ENCODE data around the gene B4GALT3. TPM values are rescaled to one million over a fixed set of nuclear protein-coding genes. Genes with fewer than 3 reads are reported as not detected.

Gene B4GALT3
- total RNA-seq, 2 donors from 2014 or later, result 30.3 to 34.8 TPM

DNA sequence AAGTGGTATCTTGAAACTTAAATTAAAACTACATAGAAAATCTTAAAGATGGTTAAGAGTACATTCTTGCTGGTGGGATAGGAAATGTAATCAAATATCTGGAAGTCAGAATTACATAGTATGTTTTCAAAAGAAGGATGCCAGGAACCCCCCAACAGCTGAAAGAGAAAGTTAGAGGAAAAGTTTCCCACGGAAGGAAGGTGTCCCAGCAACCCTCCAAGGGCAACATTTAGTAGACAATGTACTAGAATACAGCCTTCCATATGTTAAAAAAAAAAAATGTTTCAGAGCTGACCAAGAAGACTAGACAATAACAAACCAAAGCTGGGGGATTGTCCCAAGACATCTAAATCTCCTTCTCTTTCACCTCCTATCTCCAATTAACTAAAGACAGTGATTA lies 47.0 kb downstream of the B4GALT3 start:
- no peaks in the 10 kb centered on the region for H3K27me3 ChIP-seq
- no peak overlapping the region for H3K9ac ChIP-seq (ENCODE audit: low read depth in 2 of 2, low read length in 2 of 2)
- no peak for DNase-seq
- no peaks in the 10 kb centered on the region for H3K36me3 ChIP-seq
- no peaks in the 10 kb centered on the region for H3K9me3 ChIP-seq
- TF ChIP-seq, protein P1, sequence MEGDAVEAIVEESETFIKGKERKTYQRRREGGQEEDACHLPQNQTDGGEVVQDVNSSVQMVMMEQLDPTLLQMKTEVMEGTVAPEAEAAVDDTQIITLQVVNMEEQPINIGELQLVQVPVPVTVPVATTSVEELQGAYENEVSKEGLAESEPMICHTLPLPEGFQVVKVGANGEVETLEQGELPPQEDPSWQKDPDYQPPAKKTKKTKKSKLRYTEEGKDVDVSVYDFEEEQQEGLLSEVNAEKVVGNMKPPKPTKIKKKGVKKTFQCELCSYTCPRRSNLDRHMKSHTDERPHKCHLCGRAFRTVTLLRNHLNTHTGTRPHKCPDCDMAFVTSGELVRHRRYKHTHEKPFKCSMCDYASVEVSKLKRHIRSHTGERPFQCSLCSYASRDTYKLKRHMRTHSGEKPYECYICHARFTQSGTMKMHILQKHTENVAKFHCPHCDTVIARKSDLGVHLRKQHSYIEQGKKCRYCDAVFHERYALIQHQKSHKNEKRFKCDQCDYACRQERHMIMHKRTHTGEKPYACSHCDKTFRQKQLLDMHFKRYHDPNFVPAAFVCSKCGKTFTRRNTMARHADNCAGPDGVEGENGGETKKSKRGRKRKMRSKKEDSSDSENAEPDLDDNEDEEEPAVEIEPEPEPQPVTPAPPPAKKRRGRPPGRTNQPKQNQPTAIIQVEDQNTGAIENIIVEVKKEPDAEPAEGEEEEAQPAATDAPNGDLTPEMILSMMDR (IDR thresholded peaks at IDR 0.05), result no peak
- no peak overlapping the region for H3K4me3 ChIP-seq
- H3K27ac ChIP-seq, result no peak overlapping the region
- intact Hi-C loops (cut with DNase I), result no loop called here
- H3K4me1 ChIP-seq, result peaks cover 8% of the 10 kb centered on the region

DNA sequence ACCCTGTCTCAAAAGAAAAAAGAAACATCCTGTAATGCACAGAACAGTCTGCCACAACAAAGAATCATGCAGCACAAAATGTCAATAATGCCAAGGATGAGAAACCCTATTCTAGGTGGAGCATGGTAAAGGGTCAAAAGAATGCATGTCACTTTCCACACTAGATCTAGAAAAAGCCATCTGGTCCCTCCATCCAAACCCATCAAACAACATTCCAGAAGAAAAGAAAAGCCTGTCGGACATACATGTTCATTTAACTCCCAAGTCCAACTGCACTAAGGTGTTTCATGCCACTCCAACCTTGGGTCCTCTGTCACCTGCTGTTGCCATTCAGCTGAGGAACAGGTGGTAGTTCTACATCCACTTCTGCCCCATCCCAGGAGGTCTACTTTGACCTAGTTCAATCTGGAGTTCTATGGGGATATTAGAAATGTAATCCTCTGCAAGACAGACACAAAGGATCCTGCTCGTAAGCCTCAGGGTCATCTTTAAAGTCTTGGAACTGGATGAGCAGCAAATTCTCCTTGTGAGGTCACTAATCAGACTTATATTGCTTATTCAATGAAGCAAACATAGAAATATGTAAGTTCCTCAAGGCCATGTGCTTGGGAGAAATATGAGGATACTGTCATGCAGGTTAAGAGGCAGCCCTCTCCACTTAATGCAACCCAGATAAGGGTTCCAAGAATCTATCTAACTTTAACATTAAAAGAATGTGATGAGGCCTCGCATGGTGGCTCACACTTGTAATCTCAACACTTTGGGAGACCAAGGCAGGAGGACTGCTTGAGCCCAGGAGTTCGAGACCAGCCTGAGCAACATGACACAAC lies 48.5 kb downstream of the B4GALT3 start:
- H3K4me1 ChIP-seq, result peaks cover 1% of the 10 kb centered on the region
- intact Hi-C loops (cut with DNase I), result no loop called here

DNA sequence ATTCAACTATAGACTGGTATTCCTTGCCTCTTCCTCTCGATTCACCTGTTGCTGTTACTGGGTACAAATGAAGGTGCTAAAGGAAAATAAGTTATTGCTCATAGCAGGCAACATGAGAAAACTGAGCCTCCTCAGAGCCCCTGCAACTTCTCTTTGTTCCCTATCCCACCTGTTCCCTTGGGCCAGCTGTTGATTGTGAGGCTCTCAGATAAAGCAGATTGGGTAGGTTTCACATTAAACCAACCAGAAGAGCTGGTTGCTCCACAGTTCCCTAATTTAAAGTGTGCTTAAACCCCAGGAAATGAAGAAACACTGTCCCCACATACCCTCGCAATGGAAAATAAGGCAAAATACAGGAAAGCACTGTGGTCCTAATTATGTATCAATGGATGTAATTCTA lies 49.7 kb downstream of the B4GALT3 start:
- TF ChIP-seq, protein P1 (IDR thresholded peaks at IDR 0.05), result no peak
- no peak overlapping the region for H3K27ac ChIP-seq
- intact Hi-C loops (cut with DNase I), result no loop called here
- no peak overlapping the region for H3K9ac ChIP-seq (ENCODE audit: low read depth in 2 of 2, low read length in 2 of 2)
- H3K9me3 ChIP-seq, result no peaks in the 10 kb centered on the region
- H3K27me3 ChIP-seq, result no peaks in the 10 kb centered on the region
- no peaks in the 10 kb centered on the region for H3K4me1 ChIP-seq
- DNase-seq, result no peak
- H3K4me3 ChIP-seq, result no peak overlapping the region
- no peaks in the 10 kb centered on the region for H3K36me3 ChIP-seq

More for the DNA sequence above, 48.5 kb downstream of the B4GALT3 start:
- Histone ChIP-seq H3K4me3 (no peak overlapping the region), H3K36me3 (no peaks in the 10 kb centered on the region), H3K9ac (ENCODE audit: low read depth in 2 of 2, low read length in 2 of 2) (no peak overlapping the region), H3K9me3 (no peaks in the 10 kb centered on the region), H3K27me3 (no peaks in the 10 kb centered on the region), H3K27ac (no peak overlapping the region)
- no peak for DNase-seq
- TF ChIP-seq, protein P1 (IDR thresholded peaks at IDR 0.05), result no peak

DNA sequence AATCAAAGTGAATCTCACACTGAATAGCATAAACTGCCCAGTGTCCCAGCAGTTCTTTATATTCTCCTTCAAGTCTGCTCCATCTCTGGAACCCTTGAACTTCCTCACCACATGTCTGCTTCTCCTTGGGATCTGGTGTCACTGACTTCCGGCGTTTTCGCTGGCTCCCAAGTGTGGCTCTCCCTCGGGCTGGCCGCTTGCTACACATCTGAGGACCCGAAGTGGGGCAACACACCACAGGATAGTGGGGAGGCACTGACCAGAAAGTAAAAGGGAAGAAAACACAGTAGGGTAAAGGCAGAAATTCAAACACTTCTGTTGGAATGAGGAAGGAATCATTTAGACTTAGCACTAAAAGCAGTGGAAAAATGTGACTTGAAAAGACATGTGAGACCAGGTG lies 54.3 kb downstream of the B4GALT3 start:
- Histone ChIP-seq H3K9me3 (no peaks in the 10 kb centered on the region), H3K36me3 (peaks cover 4% of the 10 kb centered on the region), H3K27me3 (no peaks in the 10 kb centered on the region), H3K9ac (ENCODE audit: low read depth in 2 of 2, low read length in 2 of 2) (no peak overlapping the region), H3K4me3 (no peak overlapping the region), H3K4me1 (no peaks in the 10 kb centered on the region), H3K27ac (no peak overlapping the region)
- TF ChIP-seq, protein P1 (IDR thresholded peaks at IDR 0.05), result no peak
- intact Hi-C loops (cut with DNase I), result no loop called here
- no peak for DNase-seq

DNA sequence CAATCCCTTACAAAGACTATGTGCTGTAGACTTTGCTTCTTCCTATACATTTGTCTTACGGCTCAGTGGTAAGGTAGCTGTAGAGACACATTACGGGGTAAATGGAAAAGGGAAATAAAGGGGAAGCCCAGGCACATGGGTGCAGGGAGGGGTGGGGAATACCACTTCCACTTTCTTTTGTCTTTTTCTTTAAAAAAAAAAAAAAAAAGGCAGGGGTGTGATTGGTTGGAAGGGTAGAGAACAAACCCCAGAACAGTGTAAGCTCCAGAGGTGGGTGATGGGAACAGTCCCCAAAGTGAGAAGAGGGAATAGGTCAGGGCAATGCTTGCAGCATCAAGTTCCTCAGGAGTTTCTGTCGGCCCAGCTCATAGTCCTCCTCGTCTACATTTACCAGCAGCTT lies 55.5 kb downstream of the B4GALT3 start:
- Histone ChIP-seq H3K9ac (ENCODE audit: low read depth in 2 of 2, low read length in 2 of 2) (no peak overlapping the region), H3K4me3 (no peak overlapping the region), H3K36me3 (peaks cover 4% of the 10 kb centered on the region), H3K4me1 (peaks cover 3% of the 10 kb centered on the region), H3K9me3 (no peaks in the 10 kb centered on the region), H3K27me3 (no peaks in the 10 kb centered on the region), H3K27ac (no peak overlapping the region)
- no peak for DNase-seq
- TF ChIP-seq, protein P1 (IDR thresholded peaks at IDR 0.05), result no peak
- intact Hi-C loops (cut with DNase I), result no loop called here

Small RNA genes lying within 50 kb of the gene (microRNA-seq; reads per million reads assigned to microRNA genes)
- 3.9 reads per million for gene MIR5187

Other genes starting within 250 kb of the B4GALT3 start
- gene ITLN2, start 222.7 kb downstream of the B4GALT3 start, total RNA-seq, result not detected
- 100 to 1,000 TPM; 134 to 179 TPM for gene F11R, start 156.4 kb downstream of the B4GALT3 start, total RNA-seq
- 10 to 100 TPM; 74.7 to 87.8 TPM for gene TSTD1, start 138.5 kb downstream of the B4GALT3 start, total RNA-seq
- 10 to 100 TPM; 63.6 TPM for gene USF1, start 131.5 kb downstream of the B4GALT3 start, total RNA-seq
- gene ARHGAP30, start 107.6 kb downstream of the B4GALT3 start, total RNA-seq, result 1 to 10 TPM; 3.5 to 5.3 TPM
- 1 to 10 TPM; 4.6 to 7.8 TPM for gene NECTIN4, start 87.9 kb downstream of the B4GALT3 start, total RNA-seq
- 10 to 100 TPM in 1 of 2 donors, 1 to 10 TPM in 1; 7.1 to 10.1 TPM for gene KLHDC9, start 79.1 kb downstream of the B4GALT3 start, total RNA-seq
- 10 to 100 TPM; 42.7 to 49.6 TPM for gene PFDN2, start 59.5 kb downstream of the B4GALT3 start, total RNA-seq
- gene NIT1, start 59.4 kb downstream of the B4GALT3 start, total RNA-seq, result 10 to 100 TPM; 58.8 to 84.4 TPM
- gene DEDD, start 44.8 kb downstream of the B4GALT3 start, total RNA-seq, result 10 to 100 TPM; 33.8 to 34.3 TPM
- gene UFC1, start 23.5 kb downstream of the B4GALT3 start, total RNA-seq, result 100 to 1,000 TPM in 1 of 2 donors, 10 to 100 TPM in 1; 94.2 to 111 TPM
- 10 to 100 TPM; 20.8 to 29.0 TPM for gene USP21, start 18.0 kb downstream of the B4GALT3 start, total RNA-seq
- gene PPOX, start 11.1 kb downstream of the B4GALT3 start, total RNA-seq, result 10 to 100 TPM; 13.4 to 14.3 TPM
- 10 to 100 TPM in 1 of 2 donors, under 1 TPM in 1; 0.57 to 14.0 TPM for gene ADAMTS4, start 21.5 kb upstream of the B4GALT3 start, total RNA-seq
- gene NDUFS2, start 24.9 kb upstream of the B4GALT3 start, total RNA-seq, result 100 to 1,000 TPM; 167 to 169 TPM
- 10 to 100 TPM in 1 of 2 donors, 1 to 10 TPM in 1; 6.6 to 16.0 TPM for gene FCER1G, start 37.8 kb upstream of the B4GALT3 start, total RNA-seq
- 1 to 10 TPM in 1 of 2 donors, not detected in 1; 5.1 TPM for gene APOA2, start 46.1 kb upstream of the B4GALT3 start, total RNA-seq
- 10 to 100 TPM; 16.6 to 23.1 TPM for gene TOMM40L, start 48.6 kb upstream of the B4GALT3 start, total RNA-seq
- not detected for gene NR1I3, start 60.7 kb upstream of the B4GALT3 start, total RNA-seq
- gene PCP4L1, start 81.2 kb upstream of the B4GALT3 start, total RNA-seq, result 1 to 10 TPM in 1 of 2 donors, under 1 TPM in 1; 0.22 to 1.4 TPM
- gene MPZ, start 132.5 kb upstream of the B4GALT3 start, total RNA-seq, result 1 to 10 TPM; 2.7 to 3.1 TPM
- gene SDHC, start 136.9 kb upstream of the B4GALT3 start, total RNA-seq, result 100 to 1,000 TPM; 294 to 331 TPM
- gene CFAP126, start 190.4 kb upstream of the B4GALT3 start, total RNA-seq, result not detected